ENCODE measurements around the gene MCCD1. TPM values are rescaled to one million over a fixed set of nuclear protein-coding genes. Genes with fewer than 3 reads are reported as not detected.

Gene MCCD1
- total and polyA plus RNA-seq, 2 of the 13 experiments (the other 11 are each of a cell fraction or from before 2014, with no cell fraction given) = 0.15 TPM; not detected in 1

GRCh38 chr6:31529329-31530150, 778 bp downstream of the MCCD1 start (continued):
- peak; percentile 63 for TF ChIP-seq ZNF687 (CRISPR knock-in tag; IDR thresholded peaks at IDR 0.05)
- TF ChIP-seq IRX3 (CRISPR knock-in tag; IDR thresholded peaks at IDR 0.05; ENCODE audit: borderline replicate concordance, low read depth) = 0 out of 2 replicates have a peak, but pooled peaks have one; percentile 26
- TF ChIP-seq EED (CRISPR knock-in tag; IDR thresholded peaks at IDR 0.05) = 0 out of 2 replicates have a peak, but pooled peaks have one; percentile 19
- TF ChIP-seq MAX (IDR thresholded peaks at IDR 0.05) = no peak; the same call in 1 of the 2 replicates
- peak; percentile 43; the same call in 1 of the 2 replicates for TF ChIP-seq ZFY (CRISPR knock-in tag; IDR thresholded peaks at IDR 0.05)
- no peak for TF ChIP-seq ZBTB10 (CRISPR knock-in tag; IDR thresholded peaks at IDR 0.05; ENCODE audit: borderline replicate concordance)
- 0 out of 2 replicates have a peak, but pooled peaks have one; percentile 35 for TF ChIP-seq ZSCAN21 (CRISPR knock-in tag; IDR thresholded peaks at IDR 0.05; ENCODE audit: borderline replicate concordance)
- peak; percentile 53; the same call in 1 of the 2 replicates for TF ChIP-seq ZNF281 (CRISPR knock-in tag; IDR thresholded peaks at IDR 0.05; ENCODE audit: borderline replicate concordance)
- TF ChIP-seq ZNF280B (CRISPR knock-in tag; IDR thresholded peaks at IDR 0.05; ENCODE audit: borderline replicate concordance) = peak; percentile 41; the same call in 1 of the 2 replicates
- no peak; the same call in none of the 2 replicates for TF ChIP-seq ZNF552 (CRISPR knock-in tag; IDR thresholded peaks at IDR 0.05; ENCODE audit: borderline replicate concordance)
- no peak for TF ChIP-seq HOMEZ (CRISPR knock-in tag; IDR thresholded peaks at IDR 0.05; ENCODE audit: low read depth)
- TF ChIP-seq EZH2 (conservative IDR thresholded peaks at IDR 0.05; ENCODE audit: low read depth, low read length) = no peak
- 0 out of 2 replicates have a peak, but pooled peaks have one; percentile 41 for TF ChIP-seq ZNF180 (CRISPR knock-in tag; IDR thresholded peaks at IDR 0.05; ENCODE audit: borderline replicate concordance, low read depth)

All from HepG2 (cell line).